Fibroblast of skin of left quadriceps (primary cell): ENCODE data around the gene KLHL17.
"Not testable (repeated sequence)": the region's sequence is repeated elsewhere in the genome, so short reads cannot be mapped to it uniquely, and the experiment has no call there.

Source experiments
- DNase-seq, 2 experiments: peaks; one replicate each; pipeline ENCODE4 v3.0.0-alpha.2; 2013; ENCODE audit warnings: low read depth in 2 of 2

Gene KLHL17

DNA sequence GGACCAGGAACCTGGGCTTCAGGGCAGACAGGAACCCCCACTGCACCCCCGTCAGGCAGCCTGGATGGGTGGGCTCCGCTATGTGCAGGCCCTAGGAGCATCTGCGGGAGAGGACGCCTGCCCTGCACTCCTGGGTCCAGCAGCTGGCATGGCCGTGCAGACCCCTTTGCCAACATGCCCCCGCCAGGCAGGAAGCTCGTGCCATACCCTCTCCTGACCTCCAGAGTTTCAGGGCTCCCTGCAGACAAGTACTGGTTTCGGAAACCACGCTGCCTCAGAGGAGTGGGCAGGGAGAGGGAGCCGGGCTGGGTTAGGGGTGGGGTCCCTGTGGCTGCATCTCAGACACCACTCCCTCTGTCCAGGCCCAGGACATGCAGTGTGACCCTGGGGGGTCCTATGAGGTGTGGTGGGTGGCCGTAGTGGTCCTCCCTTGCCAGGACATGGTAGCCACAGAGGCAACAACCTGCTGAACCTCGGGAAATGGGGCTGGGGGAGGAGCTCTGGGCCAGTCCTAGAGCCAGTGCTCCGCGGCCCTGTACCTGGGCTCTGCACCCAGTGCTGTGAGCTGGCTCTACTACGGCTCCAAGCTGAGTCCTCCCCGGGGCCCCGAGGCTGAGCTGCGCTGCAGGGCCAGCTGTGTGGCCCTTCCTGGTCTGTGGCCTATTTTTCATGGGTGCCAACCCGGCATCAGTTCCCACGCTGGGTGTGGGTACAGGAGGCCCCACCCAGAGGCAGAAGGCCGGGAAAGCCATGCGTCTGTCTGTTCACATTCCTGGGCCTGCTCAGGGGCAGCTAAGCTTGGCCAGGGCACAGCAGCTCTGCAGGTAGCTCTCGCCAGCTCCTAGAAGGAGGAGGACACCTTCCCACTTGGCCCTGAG lies 7.3 kb downstream of the KLHL17 start:
- DNase-seq = no peak

GRCh38 chr1:969260-969855 lies 9.0 kb downstream of the KLHL17 start:
- no peak for DNase-seq

DNA sequence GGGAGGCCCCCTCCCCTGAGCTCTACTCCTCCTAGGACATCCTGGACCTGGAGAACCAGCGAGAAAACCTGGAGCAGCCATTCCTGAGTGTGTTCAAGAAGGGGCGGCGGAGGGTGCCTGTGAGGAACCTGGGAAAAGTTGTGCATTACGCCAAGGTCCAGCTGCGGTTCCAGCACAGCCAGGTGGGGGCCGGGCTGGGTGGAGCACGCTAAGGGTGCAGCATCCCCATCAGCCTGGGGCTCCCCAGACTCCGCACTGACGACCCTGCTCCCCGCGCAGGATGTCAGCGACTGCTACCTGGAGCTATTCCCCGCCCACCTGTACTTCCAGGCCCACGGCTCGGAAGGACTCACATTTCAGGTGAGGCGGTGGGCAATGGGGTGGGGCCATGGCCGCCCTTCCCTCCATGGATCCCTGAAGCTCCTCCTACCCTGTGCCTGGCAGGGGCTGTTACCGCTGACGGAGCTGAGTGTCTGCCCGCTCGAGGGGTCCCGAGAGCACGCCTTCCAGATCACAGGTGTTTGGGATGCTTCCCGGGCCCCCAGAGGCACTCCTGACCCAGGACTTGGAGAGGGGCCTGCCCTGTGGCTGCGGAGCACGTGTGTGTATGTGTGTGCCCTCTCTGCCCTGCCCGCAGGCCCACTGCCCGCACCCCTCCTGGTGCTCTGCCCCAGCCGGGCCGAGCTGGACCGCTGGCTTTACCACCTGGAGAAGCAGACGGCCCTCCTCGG lies 10.0 kb downstream of the KLHL17 start:
- DNase-seq = no peak

DNA sequence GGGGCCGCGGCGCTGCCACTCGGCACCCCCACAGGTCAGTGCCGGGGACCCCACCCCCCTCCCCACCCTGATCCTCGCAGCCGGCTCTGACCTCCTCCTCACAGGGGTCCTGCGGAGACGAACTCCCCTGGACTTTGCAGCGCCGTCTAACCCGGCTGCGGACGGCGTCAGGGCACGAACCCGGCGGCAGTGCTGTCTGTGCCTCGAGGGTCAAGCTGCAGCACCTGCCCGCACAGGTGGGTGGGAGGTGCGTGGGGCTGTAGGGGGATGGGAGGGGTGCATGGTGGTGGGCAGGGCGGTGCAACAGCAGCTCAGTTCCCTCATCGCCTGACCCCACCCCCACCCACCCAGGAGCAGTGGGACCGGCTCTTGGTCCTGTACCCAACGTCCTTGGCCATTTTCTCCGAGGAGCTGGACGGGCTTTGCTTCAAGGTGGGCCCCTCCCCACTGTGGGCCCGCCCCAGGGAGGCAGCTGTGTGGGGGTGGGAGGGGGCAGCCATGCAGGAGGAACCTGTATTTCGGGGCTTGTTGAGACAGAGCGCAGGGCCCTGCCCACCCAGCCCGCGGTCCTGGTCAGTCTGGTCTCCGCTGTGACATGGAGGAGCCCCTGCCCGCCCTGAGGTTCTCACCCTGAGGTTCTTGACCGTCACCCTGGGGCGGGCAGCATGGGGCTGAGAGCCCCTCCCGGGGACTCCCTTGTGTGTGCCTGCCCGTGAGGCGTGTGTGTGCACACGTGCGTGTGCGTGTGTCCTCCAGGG lies 10.8 kb downstream of the KLHL17 start:
- DNase-seq = no peak

GRCh38 chr1:971751-972506 lies 11.5 kb downstream of the KLHL17 start:
- DNase-seq = no peak

DNA sequence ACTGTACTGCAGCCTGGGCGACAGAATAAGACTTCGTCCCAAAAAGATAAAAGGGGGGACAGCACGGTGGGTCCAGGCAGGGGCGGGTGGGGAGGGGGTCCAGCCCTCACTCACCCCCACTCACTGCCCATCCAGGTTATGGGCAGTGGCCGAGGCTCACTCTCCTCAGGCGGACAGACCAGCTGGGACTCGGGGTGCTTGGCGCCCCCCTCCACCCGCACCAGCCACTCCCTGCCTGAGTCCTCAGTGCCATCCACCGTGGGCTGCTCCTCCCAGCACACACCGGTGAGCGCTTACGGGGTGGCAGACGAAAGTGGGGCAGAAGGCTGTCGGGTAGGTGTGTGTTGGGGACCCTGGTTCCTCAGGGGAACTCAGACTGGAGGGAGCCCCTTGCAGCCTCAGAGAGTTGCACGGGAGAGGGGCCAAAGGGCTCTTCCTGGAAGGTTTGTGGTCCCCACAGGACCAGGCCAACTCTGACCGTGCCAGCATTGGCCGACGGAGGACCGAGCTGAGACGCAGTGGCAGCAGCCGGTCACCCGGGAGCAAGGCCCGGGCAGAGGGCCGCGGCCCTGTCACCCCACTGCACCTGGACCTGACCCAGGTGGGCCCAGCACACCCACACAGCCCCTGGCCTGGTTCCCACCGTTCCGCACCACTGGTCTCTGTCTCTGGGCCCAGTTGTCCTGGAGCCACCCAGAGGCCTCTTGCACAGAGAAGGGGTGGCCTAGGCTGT lies 12.5 kb downstream of the KLHL17 start:
- no peak for DNase-seq

DNA sequence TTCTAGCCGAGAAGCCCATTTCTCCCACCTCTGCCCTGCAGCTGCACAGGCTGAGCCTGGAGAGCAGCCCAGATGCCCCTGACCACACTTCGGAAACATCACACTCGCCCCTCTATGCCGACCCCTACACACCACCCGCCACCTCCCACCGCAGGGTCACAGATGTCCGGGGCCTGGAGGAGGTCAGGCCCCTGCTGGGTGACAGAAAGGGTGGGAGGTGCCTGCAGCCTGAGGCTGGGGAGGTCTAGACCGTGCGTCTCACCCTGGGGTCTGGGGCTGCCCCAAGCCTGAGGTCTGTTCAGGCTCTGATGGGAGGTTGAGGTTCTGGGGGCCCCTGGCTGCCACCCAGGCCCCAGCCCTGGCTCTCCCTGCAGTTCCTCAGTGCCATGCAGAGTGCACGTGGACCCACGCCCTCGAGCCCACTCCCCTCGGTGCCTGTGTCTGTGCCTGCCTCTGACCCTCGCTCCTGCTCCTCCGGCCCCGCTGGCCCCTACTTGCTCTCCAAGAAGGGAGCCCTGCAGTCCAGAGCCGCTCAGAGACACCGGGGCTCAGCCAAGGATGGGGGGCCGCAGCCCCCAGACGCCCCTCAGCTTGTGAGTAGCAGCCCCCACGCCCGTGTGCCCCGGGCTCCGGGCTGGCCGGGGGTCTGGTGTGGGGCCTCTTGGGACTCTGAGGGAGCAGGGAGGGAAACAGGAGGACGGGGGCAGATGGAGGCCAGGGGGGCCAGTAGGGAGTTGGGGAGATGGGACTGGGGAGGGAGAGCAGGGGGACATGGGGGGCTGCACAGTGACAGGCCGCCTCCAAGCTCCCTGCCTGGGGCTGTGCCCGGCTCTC lies 13.3 kb downstream of the KLHL17 start:
- DNase-seq = no peak

GRCh38 chr1:974293-974640 lies 13.9 kb downstream of the KLHL17 start:
- no peak for DNase-seq

- no peak for DNase-seq
These were observed 14.4 kb downstream of the KLHL17 start for GRCh38 chr1:974687-975328.

DNA sequence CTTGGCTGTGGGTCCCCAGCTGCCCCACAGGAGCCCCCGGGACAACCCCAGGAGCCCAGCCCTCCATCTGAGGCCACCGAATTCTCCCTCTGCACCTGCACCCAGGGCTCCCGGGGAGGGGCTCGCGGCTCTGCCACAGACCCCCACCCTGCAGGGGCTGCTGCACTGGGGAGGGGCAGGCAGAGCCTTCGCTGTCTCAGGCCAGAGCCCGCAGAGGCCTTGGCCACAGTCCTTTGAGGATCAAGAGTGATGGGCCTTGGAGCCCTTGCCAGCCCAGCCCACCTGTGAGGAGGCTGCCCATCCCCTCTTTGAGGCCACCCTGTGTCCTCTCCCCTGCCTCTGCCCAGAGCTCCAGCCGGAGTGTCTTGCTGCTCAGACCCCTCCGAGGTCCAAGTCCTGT lies 15.0 kb downstream of the KLHL17 start:
- DNase-seq = no peak

GRCh38 chr1:975896-976683 lies 15.7 kb downstream of the KLHL17 start:
- DNase-seq = no peak

DNA sequence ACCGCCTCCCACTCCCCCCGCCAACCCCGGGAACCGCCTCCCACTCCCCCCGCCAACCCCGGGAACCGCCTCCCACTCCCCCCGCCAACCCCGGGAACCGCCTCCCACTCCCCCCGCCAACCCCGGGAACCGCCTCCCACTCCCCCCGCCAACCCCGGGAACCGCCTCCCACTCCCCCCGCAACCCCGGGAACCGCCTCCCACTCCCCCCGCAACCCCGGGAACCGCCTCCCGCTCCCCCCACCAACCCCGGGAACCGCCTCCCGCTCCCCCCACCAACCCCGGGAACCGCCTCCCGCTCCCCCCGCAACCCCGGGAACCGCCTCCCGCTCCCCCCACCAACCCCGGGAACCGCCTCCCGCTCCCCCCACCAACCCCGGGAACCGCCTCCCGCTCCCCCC lies 16.4 kb downstream of the KLHL17 start:
- not testable (repeated sequence) for DNase-seq

- no peak for DNase-seq
These were observed 17.9 kb downstream of the KLHL17 start for GRCh38 chr1:978069-978834.

GRCh38 chr1:978835-979743 lies 18.7 kb downstream of the KLHL17 start:
- DNase-seq = no peak

DNA sequence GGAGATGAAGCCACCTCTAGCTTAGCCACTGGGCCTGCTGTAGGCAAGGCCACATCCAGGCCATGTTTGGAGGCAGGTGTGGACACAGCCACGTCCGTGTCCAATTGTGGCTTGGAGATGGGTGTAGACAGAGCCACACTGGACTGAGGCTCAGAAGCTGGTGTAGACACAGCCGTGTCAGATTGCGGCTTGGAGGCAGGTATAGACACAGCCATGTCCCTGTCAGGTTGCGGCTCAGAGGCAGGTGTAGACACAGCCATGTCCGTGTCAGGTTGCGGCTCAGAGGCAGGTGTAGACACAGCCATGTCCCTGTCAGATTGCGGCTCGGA lies 19.3 kb downstream of the KLHL17 start:
- no peak for DNase-seq

GRCh38 chr1:980137-980571 lies 19.8 kb downstream of the KLHL17 start:
- DNase-seq = no peak
